ENCODE measurements around the gene TMA7.

The TMA7 gene

DNA sequence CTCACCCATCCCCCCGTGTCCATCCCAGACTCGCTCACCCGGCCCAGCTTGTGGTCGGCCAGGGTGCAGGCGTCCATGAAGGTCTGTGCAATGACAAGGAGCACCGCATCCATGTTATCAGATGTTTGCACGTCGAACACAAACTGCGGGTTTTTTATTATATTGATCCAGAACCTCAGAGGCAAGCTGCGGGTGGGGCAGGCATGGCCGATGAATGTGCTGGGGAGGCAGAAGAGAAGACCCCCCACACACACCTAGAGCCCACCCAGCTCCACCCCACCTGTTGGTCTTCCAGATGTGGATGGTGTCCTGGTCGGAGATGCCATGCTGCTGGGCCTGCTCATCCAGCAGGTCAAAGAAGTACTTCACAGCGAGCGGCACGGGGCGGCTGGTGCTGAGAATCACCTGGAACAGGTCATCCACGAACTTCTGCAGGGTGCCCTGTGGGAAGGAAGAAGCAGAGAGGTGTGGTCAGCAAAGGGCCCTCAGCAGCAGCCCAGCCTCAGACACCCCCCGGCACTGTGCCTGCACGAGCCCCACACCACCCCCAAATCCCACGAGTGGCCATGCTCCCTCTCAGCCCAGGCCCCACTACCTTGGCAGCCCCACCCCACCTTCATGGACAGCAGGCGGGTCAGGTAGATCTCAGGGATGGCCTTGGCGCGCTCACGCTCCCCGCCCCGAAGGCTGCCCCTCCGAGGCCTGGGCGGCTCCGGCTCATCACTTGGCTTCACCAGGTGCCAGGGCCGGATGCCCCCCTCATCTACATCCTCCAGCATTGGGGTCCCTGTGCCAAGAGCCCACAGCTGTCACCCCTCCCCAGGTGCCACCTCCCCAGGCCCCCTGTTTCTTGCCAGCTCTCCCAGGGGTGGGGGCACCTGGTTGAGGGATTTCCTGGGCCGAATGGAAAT is 30.5 kb upstream of the TMA7 start:
- no peak for DNase-seq (ENCODE audit: low read depth)

DNA sequence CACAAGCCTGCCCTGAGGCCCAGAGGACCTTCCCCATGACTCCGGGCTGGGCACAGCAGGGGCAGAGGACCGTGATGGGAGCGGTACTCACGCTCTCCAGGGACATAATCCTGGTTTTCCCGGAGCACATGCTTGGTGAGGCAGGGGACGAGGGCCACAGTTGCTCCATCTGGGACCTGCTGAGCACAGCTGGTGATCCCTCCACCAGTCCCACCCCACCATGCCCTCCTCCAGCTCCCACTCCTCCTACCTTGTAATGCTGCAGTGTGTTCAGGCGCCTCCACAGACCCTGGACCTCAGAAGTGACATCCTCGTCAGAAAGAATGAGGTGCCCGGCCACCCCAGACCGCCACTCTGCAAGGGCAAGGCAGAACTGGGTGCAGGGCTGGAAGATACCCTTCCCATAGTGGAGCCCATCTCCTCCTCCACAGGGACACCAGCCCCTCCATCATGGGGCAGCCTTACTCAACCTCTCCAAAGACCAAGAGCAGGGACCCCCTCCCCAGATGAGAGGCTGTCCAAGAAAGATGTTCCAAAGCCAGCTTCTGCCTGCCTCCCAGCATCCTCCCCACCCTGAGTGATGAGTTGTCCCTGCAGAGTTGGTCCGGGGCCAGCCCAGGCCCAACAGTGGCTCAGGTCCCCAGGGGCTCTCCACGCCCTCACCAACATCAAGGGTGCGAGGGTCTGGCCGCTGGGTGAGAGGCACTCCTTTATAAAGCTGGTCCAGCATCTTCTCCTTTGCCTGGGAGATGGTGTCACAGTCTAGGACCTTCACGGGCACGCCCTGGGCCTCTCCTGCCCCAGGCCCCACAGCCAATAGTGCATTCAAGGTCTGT is 29.6 kb upstream of the TMA7 start:
- DNase-seq (ENCODE audit: low read depth): no peak

DNA sequence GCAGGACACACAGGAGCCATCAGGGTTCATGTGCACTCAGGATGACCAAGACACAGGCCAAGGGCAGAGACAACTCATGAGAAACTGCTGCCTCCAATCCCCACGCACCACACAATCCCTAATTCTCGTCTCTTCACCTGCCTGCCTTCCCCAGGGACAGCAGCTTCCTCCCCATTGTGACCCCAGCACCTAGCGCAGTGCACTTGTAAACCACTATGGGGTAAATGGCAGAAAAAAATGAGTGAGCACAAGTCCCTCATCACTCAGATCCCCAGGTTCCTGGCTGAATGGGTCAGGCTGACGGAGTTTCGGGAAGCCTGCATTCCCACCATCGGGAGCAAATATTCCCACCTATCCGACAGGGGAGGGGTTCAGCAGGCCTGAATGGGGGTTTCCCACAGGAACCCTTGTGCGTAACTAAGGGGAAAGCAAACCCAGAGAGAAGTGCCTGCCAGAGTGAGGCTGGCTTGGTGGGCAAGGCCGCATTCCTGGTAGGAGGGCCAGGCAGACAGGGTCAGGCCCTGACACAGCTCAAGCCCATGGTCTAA is 28.9 kb upstream of the TMA7 start:
- no peak for DNase-seq (ENCODE audit: low read depth)

DNA sequence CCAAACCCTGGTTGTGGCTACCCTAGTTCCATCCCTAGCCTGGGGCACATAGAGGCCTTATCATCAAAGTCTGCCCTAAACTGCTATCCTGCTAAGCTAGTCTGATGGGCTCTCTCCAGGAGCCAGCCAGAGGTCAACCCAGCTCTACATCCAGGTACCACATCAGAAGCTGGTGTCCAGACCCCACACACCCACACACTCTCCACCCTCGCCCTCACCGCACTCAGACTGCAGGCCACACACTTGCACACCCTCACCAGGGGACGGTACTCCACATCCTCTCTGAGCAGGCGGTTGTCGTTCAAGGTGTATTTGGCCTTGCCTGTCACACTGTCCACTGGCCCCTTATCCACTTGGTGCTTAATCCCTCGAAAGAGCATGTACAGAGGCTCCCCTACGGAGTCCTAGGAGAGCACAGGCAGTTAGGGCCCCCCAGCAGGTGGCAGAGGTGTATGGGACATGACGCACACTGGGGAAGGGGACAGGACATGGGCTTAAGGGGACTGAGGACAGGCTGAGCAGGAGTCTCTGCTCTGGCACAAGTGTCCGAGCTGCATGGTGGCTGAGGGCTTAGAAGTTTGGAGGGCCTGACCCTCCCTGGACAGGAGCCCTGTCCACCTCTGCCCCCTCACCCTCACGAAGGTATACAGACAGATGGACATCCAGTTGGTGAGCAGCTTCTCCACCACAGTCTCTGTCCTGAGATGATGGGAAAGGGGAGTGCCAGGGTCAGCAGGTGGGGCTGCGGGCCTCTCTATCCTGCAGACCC is 28.3 kb upstream of the TMA7 start:
- DNase-seq (ENCODE audit: low read depth): no peak

DNA sequence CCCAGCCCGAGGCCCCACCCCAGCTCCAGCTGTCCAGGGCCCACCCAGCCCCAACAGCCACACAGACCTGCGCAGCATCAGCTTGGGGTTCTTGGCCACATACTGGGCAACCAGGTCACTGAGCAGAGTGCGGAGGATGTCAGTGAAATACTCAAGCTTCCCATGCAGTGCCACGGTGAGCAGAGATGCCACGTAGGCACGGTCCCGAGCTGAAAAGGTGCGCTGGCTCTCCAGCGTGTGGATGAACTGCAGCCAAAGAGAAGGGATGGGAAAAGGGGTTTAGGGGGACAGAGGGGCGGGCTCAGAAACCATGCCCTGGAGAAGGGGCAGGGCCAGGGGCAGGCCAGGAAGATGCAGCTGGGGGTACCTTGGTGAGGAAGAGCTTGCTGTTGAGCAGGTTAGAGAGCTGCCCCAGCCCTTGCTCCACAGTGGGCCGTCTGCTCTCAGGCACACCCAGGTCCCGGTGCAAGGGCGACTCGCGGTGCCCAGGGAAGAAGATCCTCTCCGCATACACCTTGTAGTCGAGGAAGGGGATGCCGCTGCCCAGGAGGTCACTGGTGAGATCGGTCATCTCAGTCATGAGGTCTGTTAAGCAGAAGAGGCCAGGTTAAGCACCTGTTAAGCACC is 27.6 kb upstream of the TMA7 start:
- no peak for DNase-seq (ENCODE audit: low read depth)

DNA sequence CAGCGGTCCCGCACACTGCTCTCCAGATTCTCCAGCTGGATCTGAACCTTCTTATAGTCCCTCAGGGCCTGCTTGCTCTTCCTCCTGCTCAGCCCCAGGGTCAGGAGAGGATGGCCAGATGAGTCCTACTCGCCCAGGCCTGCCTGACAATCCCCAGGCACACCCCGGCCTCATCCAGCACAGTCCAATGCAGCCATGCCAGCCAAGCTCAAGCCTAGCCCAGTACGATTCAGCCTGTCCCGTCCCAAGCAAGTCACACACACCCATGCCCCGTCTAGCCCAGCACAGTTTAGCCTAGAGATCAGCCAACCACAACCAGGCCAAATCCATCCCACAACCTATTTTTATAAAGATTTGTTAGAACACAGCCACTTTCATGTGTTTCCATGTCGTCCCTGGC is 27.0 kb upstream of the TMA7 start:
- DNase-seq (ENCODE audit: low read depth): no peak

DNA sequence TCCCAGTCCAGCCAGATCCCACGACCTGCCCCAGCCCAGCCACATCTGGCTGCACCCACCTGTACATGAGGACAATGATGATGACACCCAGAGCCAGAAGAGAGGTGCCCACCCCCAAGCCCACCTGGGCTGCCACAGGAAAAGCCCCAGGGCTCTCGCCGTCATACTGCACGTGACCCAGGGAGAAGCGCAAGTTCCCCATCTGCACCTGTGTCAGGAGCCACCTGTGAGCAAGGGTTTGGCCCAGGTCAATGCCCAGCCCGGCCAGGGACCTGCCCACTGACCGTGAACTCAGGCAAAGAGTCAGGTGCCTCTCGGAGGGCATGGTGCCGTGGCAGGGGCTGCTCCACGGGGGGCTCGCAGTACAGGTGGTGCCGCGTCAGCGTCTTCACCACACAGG is 26.4 kb upstream of the TMA7 start:
- DNase-seq (ENCODE audit: low read depth): no peak

DNA sequence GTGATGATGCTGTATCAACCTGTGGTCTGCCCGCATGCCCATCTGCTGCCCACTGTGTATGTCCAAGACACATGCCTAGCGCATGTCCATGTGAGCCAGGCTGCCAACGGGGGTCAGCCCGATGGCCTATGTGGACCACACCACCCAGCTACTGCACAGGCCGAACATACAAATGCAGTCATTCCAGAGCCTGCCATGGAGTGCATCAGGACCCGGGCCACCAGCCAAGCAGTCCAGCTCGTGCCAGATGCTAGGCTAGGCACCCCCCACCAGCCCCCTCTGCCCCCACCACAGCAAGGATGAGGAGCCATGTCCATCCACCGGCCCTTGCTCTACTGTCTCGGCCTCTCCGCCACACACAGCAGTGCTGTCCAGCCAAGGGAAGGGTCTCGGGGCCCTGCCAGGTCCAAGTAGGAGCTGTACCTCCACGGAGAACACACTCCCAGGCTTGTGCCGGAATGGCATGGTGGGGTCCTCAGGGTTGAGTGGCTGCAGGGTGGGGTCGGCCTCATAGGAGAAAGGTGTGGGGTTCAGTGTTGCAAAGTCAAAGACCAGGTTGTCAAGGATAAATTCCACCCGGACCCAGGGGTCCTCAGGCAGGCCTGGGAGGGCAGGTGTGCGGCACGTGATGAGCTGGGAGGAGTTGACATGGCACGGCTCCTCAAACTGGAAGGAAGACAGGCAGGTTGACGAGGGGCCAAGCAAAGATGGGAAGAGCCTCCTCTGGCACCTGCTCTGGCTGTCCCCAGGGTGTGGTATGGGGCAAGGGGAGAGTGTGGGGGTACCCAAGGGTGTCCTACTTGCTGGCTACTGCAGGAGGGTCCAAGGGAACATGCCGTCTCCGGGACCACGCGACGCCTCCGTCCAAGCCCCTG is 25.4 kb upstream of the TMA7 start:
- DNase-seq (ENCODE audit: low read depth): no peak

DNA sequence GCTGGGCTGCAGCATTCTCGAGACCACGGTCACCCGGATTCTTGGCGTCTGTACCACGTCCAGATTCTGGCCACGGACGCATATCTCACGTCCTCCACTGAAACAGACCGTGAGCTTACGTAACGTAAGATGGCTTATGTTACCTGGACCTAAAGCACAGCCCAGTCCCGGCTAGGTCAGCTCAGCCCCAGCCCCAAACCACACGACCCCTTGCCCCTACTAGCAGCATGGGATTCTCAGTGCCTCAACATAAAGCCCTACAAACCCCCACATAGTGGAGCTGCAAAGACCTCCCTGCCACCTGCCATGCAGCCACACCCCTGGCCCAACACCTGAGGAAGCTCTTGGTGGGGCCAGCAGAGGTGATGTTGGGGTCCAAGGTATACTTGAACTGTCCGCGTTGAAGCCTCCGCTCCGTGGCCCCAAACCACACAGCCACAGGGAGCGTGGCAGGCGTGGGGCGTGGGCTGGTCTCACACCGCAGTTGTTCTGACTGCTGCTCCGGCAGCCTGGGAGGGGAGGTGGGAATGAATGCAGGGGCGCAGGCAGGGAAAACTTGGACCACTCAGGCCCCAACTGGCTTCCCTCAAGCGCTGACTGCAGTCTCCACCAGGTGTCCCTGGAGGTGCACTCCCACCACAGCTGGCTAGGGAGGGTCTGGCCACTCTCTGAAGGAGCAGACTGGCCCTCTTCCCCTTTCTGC is 24.7 kb upstream of the TMA7 start:
- DNase-seq (ENCODE audit: low read depth): no peak

DNA sequence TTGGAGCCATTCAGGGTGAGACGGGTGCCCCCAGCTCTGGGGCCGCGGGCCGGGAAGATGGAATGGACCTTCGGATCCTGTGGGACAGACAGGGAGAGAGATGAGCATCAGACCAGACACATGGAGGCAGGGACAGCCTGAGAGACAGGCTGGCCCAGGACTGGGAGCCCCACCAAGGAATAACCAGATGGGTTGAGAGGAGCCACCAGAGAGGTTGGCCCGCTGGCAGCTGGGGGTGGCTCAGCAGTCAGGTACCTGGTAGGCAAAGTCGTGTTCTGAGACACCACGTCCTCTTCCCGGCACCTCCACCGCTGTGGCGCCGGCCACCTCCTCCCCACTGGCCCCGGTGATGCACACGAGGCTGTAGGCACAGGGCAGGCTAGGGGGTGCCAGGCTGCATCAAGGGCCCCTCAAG is 24.0 kb upstream of the TMA7 start:
- no peak for DNase-seq (ENCODE audit: low read depth)

DNA sequence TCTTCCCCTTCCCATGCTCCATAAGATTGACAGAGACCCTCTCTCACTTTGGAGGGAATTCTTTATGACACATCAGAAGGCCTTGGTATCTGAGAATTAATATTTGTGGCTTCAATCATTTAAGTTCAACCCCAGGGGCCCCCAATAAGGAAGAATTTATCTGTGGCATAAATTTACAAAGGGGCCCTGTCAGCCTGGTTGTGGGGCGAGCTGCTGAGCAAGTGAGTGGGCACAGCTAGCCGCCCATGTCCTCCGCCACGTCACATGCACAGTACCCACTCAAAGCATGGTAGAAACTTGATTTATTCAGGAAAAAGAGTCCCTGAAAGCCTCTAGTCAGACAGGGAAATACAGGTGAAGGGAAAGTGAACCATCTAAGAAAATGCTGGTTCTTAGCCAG is 23.5 kb upstream of the TMA7 start:
- no peak for DNase-seq (ENCODE audit: low read depth)

DNA sequence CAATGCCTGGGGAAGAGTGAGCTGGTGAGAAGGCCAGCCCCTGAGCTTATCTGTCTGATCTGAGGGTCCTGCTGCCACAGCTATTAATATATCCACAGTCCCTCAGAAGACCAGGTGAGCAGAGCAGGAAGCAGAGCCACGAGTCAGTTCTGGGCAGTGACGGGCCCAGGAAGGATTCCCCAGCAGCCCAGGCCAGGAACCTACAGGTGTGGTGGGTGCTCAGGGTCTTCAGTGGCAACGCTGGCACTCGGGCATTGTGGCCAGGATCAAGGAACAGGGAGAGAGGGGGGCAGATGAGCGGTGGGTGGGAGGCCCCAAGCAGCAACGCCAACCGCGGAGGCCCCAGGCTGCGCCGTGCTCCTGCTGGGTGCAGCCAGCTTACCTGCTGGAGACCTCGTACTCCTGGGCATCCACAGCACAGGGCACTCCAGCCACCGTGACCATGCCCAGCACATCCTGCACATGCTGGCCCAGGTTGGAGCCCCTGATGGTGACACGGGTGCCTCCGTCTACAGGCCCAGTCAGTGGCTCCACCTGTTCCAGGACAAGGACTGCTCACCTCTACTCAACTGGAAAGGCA is 22.4 kb upstream of the TMA7 start:
- DNase-seq (ENCODE audit: low read depth): no peak

DNA sequence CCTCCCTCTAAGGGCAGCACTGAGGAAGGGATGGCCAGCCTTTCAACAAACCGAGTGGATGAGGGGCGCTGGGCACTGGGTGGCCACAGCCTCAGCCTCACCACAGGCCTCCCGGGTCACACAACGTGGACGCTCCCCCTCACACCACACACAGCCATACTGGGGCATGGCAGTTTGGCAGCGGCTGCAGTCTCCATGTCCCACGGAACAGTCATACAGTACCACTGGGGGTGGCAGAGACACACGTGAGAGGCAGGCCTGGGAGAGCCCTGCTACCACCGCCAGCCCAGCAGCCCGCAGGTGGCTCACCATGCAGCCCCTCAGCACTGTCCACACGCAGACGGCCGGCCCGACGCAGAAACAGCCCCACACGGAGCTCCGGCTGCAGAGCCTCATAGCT is 21.9 kb upstream of the TMA7 start:
- DNase-seq (ENCODE audit: low read depth): no peak

DNA sequence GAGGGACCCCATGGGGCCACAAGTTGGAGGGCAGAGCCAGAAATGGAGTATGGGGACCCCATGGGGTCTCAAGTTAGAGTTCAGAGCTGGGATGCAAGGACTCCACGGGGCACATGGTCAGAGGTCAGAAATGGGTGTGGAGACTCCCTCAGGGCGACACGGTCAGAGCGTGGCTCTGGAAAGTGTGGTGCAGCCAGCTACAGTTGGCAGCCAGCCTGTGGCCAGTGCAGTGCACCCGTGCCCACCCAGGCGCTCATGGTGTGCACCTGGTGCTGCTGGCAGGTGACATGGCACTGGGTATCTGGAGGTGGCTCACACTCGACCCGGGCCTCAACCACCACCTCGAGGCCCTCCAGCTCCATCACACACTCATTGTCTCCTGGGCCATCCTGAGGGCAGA is 21.4 kb upstream of the TMA7 start:
- DNase-seq (ENCODE audit: low read depth): no peak

DNA sequence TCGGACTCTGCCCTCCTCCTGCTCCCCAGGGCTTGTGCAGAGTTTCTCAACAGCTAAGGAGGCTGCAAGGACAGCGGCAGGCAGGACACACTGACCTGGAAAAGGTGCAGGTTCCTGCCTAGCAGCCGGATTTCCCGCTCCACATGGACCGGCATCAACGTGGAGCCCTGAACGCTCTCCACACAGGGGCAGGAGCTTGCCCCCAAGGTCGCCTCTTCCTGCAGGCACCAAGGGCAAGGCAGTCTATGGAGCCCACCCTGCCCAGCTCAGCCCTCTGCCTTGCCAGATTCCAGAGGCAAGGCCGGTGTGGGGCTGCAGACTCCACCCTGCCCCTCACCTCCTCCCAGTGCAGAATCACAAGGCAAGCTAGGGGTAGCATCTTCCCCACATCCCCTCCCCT is 20.9 kb upstream of the TMA7 start:
- DNase-seq (ENCODE audit: low read depth): no peak

DNA sequence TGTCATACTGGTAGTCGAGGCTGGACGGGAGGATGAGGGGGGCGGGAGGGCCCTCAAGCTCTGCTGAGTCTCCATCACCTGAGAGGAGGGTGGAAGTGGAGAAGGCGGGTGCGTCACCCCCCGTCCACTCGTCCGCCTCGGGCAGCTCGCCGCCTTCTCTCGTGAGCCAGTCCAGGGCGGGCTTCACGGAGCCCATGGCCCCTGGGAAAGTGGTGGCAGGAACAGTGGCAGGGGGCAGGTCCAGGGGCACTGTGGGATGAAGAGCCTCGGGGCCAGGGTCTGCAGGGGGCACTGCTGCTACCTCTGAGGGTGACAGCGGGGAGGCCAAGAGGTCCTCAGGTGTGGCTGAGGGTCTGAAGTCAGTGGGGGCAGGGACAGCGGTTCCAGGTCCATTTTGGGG is 20.5 kb upstream of the TMA7 start:
- no peak for DNase-seq (ENCODE audit: low read depth)

DNA sequence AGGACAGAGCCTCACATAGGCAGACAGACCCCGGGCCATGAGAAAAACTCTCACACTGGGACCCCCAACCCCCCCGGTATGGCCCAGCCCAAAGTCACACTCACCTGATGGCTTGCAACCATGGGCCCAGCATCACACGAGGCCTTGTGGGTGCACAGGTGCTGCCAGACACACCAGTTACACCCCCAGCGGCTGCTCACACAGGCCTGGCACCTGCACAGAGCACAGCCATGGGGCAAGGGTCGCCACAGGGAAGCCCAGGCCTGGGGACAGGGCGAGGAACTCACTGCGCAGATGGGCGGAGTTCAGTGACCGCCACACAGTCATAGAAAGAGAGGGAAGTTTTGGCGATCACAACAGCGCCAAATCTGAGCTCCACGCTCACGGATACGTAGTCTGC is 19.5 kb upstream of the TMA7 start:
- DNase-seq (ENCODE audit: low read depth): no peak

DNA sequence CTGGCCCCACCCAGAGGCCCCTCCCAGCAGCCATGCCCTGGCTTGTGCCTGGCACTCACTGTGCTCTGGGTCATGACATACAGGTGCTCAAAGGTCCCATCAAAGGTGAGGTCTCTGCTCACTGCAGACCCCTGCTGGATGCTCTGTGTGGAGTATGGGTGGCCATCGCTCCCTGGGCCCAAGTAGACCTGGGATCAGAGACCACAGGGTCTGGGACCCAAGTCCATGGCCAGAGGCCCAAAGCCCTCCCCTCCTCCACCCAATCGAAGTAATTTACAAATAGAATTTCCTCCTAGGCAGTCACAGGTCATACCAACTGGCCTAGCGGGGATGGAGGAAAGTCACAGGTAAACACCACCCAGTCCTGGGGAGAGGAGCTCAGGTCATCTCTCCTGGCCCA is 17.8 kb upstream of the TMA7 start:
- DNase-seq (ENCODE audit: low read depth): no peak

DNA sequence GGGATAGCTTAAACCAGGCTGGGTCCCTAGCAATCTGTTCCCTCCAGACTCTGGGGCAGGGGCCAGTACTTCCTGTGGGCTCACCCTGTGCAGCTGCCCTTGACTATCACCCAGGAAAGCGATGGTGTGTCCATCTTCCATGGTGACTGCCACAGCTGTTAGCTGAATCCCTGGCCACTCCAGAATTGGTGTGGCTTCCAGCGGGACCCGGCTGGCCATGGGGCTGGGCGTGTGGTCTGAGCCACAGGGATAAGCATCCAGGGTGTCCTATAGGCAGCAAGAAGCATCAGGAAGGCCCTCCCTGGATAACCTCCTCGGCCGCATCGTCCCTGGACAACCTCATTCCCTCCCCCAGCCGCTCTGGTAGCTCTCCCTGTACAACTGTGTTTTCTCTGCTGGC is 17.4 kb upstream of the TMA7 start:
- DNase-seq (ENCODE audit: low read depth): no peak
